ENCODE data around the gene HDAC4. TPM values are rescaled to one million over a fixed set of nuclear protein-coding genes. Genes with fewer than 3 reads are reported as not detected.

The HDAC4 gene
- polyA plus RNA-seq, 2 of the 4 experiments (the other 2 are of a cell fraction) = 8.6 to 10.4 TPM

- FAIRE-seq (no peak), DNase-seq (ENCODE audit: low read depth in 1 of 2, low spot score in 1 of 2) (no peak), ATAC-seq (no peak)
- Histone ChIP-seq H3K4me1 (no peaks in the 10 kb centered on the region), H3K4me3 (no peak overlapping the region), H3K27ac (no peak overlapping the region), H3K9me3 (no peaks in the 10 kb centered on the region), H3K4me2 (no peak overlapping the region)
- TF ChIP-seq MAFK (IDR thresholded peaks at IDR 0.05; ENCODE audit: partially characterized antibody) = no peak
- TF ChIP-seq POLR2AphosphoS2 (conservative IDR thresholded peaks at IDR 0.05; ENCODE audit: low read length) = no peak
- no peak for TF ChIP-seq CTCF (IDR thresholded peaks at IDR 0.05)
- TF ChIP-seq EP300 (IDR thresholded peaks at IDR 0.05) = no peak
- TF ChIP-seq HDAC2 (IDR thresholded peaks at IDR 0.05) = no peak
- no peak for TF ChIP-seq PHF8 (IDR thresholded peaks at IDR 0.05; ENCODE audit: borderline replicate concordance, low read depth)
- no peak for TF ChIP-seq SREBF2 (IDR thresholded peaks at IDR 0.05)
- TF ChIP-seq EHF (CRISPR knock-in tag; IDR thresholded peaks at IDR 0.05) = no peak
- no peak for TF ChIP-seq GATA3 (IDR thresholded peaks at IDR 0.05; ENCODE audit: borderline replicate concordance)
- no peak for TF ChIP-seq FOXS1 (CRISPR knock-in tag; IDR thresholded peaks at IDR 0.05)
- no peak for TF ChIP-seq BCL3 (IDR thresholded peaks at IDR 0.05)
- no peak for TF ChIP-seq MAX (IDR thresholded peaks at IDR 0.05)
- no peak for TF ChIP-seq ZFP36 (IDR thresholded peaks at IDR 0.05; ENCODE audit: borderline replicate concordance, partially characterized antibody)
- TF ChIP-seq TP53 (CRISPR knock-in tag; IDR thresholded peaks at IDR 0.05) = no peak
- TF ChIP-seq ZC3H11A (IDR thresholded peaks at IDR 0.05) = no peak
- no peak for TF ChIP-seq RARB (CRISPR knock-in tag; IDR thresholded peaks at IDR 0.05)
- no peak for TF ChIP-seq BHLHE40 (IDR thresholded peaks at IDR 0.05; ENCODE audit: low read depth, low read length)
- TF ChIP-seq KDM5A (IDR thresholded peaks at IDR 0.05) = no peak
- TF ChIP-seq NFE2L2 (conservative IDR thresholded peaks at IDR 0.05; ENCODE audit: low read length) = no peak
- no peak for TF ChIP-seq FOSB (CRISPR knock-in tag; IDR thresholded peaks at IDR 0.05)
- 94% methylated on average over 17 of the region's 17 CpGs for WGBS (ENCODE audit: missing lambda C conversion rate)
- ChIA-PET POLR2A (no interaction called here), CTCF (interaction anchor here (0.5 to 1.4 kb wide), 3 partner anchors 9 to 210 kb away, joined by 3 to 4 read pairs (median 4); no protein-coding TSS in a partner anchor)
These were observed 268.6 kb downstream of the HDAC4 start for GRCh38 chr2:239132156-239132709.

GRCh38 chr2:239131521-239131920, 269.3 kb downstream of the HDAC4 start:
- DNase-seq (ENCODE audit: low read depth in 1 of 2, low spot score in 1 of 2) (no peak), ATAC-seq (no peak), FAIRE-seq (no peak)
- Histone ChIP-seq H3K4me2 (no peak overlapping the region), H3K9me3 (no peaks in the 10 kb centered on the region), H3K27ac (no peak overlapping the region), H3K4me1 (no peaks in the 10 kb centered on the region), H3K4me3 (no peak overlapping the region)
- ChIA-PET CTCF (interaction anchor here (1.4 kb wide), 1 partner anchor 9 kb away, joined by 4 read pairs; no protein-coding TSS in a partner anchor), POLR2A (no interaction called here)
- TF ChIP-seq KDM1A (IDR thresholded peaks at IDR 0.05; ENCODE audit: low read depth) = no peak
- TF ChIP-seq USF2 (IDR thresholded peaks at IDR 0.05) = no peak
- TF ChIP-seq RARB (CRISPR knock-in tag; IDR thresholded peaks at IDR 0.05) = no peak
- no peak for TF ChIP-seq KDM5A (IDR thresholded peaks at IDR 0.05)
- no peak for TF ChIP-seq RFX5 (IDR thresholded peaks at IDR 0.05)
- TF ChIP-seq ZNF302 (CRISPR knock-in tag; IDR thresholded peaks at IDR 0.05) = no peak
- TF ChIP-seq MAZ (IDR thresholded peaks at IDR 0.05; ENCODE audit: borderline replicate concordance, low read depth, low read length) = no peak
- TF ChIP-seq TFCP2L1 (CRISPR knock-in tag; IDR thresholded peaks at IDR 0.05) = no peak
- TF ChIP-seq FOXS1 (CRISPR knock-in tag; IDR thresholded peaks at IDR 0.05) = no peak
- TF ChIP-seq CBX8 (IDR thresholded peaks at IDR 0.05) = no peak
- TF ChIP-seq MAFK (IDR thresholded peaks at IDR 0.05; ENCODE audit: partially characterized antibody) = no peak
- no peak for TF ChIP-seq ELK1 (IDR thresholded peaks at IDR 0.05; ENCODE audit: low read depth, low read length)
- TF ChIP-seq MAX (IDR thresholded peaks at IDR 0.05) = no peak
- no peak for TF ChIP-seq CHD2 (IDR thresholded peaks at IDR 0.05; ENCODE audit: low read length, partially characterized antibody)
- no peak for TF ChIP-seq GATA3 (IDR thresholded peaks at IDR 0.05; ENCODE audit: borderline replicate concordance)
- TF ChIP-seq JUN (IDR thresholded peaks at IDR 0.05) = no peak
- no peak for TF ChIP-seq HOXB5 (CRISPR knock-in tag; IDR thresholded peaks at IDR 0.05)
- TF ChIP-seq HEYL (CRISPR knock-in tag; IDR thresholded peaks at IDR 0.05) = no peak
- no peak for TF ChIP-seq RCOR1 (IDR thresholded peaks at IDR 0.05; ENCODE audit: low read depth, low read length)
- TF ChIP-seq CEBPB (IDR thresholded peaks at IDR 0.05) = no peak
- 88% methylated on average over 10 of the region's 10 CpGs for WGBS (ENCODE audit: missing lambda C conversion rate)

Measured in A549 (cell line).